ENCODE measurements around the gene PRKCA.

DNA sequence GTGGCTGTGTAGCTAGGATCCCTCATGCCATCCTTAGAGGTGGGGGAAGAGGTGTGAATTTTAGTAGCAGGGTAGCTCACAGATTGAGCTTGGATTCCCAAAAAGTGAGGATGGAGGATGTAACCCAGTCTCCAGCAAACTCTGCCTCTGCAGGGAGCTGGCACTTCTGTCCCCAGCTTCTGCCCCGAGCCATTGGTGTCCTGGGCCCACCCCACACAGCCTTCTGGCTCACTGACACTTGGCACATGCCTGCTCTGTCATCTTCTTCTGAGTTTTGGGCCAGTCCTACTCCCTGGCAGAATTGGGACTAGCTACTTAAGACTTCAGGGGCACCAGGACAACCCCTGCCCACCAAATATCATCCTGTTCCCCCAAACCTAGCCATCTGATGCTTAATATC lies 534.8 kb downstream of the PRKCA start:
- TF ChIP-seq, protein P1, sequence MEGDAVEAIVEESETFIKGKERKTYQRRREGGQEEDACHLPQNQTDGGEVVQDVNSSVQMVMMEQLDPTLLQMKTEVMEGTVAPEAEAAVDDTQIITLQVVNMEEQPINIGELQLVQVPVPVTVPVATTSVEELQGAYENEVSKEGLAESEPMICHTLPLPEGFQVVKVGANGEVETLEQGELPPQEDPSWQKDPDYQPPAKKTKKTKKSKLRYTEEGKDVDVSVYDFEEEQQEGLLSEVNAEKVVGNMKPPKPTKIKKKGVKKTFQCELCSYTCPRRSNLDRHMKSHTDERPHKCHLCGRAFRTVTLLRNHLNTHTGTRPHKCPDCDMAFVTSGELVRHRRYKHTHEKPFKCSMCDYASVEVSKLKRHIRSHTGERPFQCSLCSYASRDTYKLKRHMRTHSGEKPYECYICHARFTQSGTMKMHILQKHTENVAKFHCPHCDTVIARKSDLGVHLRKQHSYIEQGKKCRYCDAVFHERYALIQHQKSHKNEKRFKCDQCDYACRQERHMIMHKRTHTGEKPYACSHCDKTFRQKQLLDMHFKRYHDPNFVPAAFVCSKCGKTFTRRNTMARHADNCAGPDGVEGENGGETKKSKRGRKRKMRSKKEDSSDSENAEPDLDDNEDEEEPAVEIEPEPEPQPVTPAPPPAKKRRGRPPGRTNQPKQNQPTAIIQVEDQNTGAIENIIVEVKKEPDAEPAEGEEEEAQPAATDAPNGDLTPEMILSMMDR (conservative IDR thresholded peaks at IDR 0.05; ENCODE audit: low read depth in 2 of 2), result no peak
- no peak for TF ChIP-seq EZH2phosphoT487 (IDR thresholded peaks at IDR 0.05; ENCODE audit: unreplicated experiment)
- no peak for TF ChIP-seq POLR2AphosphoS5 (IDR thresholded peaks at IDR 0.05; ENCODE audit: low read depth)
- TF ChIP-seq, protein P2, sequence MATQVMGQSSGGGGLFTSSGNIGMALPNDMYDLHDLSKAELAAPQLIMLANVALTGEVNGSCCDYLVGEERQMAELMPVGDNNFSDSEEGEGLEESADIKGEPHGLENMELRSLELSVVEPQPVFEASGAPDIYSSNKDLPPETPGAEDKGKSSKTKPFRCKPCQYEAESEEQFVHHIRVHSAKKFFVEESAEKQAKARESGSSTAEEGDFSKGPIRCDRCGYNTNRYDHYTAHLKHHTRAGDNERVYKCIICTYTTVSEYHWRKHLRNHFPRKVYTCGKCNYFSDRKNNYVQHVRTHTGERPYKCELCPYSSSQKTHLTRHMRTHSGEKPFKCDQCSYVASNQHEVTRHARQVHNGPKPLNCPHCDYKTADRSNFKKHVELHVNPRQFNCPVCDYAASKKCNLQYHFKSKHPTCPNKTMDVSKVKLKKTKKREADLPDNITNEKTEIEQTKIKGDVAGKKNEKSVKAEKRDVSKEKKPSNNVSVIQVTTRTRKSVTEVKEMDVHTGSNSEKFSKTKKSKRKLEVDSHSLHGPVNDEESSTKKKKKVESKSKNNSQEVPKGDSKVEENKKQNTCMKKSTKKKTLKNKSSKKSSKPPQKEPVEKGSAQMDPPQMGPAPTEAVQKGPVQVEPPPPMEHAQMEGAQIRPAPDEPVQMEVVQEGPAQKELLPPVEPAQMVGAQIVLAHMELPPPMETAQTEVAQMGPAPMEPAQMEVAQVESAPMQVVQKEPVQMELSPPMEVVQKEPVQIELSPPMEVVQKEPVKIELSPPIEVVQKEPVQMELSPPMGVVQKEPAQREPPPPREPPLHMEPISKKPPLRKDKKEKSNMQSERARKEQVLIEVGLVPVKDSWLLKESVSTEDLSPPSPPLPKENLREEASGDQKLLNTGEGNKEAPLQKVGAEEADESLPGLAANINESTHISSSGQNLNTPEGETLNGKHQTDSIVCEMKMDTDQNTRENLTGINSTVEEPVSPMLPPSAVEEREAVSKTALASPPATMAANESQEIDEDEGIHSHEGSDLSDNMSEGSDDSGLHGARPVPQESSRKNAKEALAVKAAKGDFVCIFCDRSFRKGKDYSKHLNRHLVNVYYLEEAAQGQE (IDR thresholded peaks at IDR 0.05; ENCODE audit: unreplicated experiment), result no peak
- no peak for TF ChIP-seq JUNB (IDR thresholded peaks at IDR 0.05; ENCODE audit: unreplicated experiment)
- no peak for TF ChIP-seq NANOG (IDR thresholded peaks at IDR 0.05; ENCODE audit: borderline replicate concordance)
- TF ChIP-seq CREB1 (CRISPR knock-in tag; IDR thresholded peaks at IDR 0.05; ENCODE audit: low read depth), result no peak
